ENCODE results near the gene ERBB2.

GRCh38 chr17:39757176-39757662 is 57.4 kb downstream of the ERBB2 start:
- TF ChIP-seq CTCF (IDR thresholded peaks at IDR 0.05) (no peak), POLR2AphosphoS5 (IDR thresholded peaks at IDR 0.05) (no peak), POLR2A (IDR thresholded peaks at IDR 0.05) (no peak), EP300 (IDR thresholded peaks at IDR 0.05) (no peak)

Data from upper lobe of left lung (tissue), 4 donors.